Measurements from ENCODE around the gene SMIM45.

The SMIM45 gene

GRCh38 chr22:41923595-41924276 is 28.2 kb upstream of the SMIM45 start:
- TF ChIP-seq EZH2 (IDR thresholded peaks at IDR 0.05; ENCODE audit: borderline replicate concordance, low read depth, low read length, severe bottlenecking) (no peak), GATA2 (IDR thresholded peaks at IDR 0.05; ENCODE audit: insufficient read depth, insufficient read length, low read depth, low read length) (no peak), POLR2A (IDR thresholded peaks at IDR 0.05; ENCODE audit: low read depth, low read length) (no peak), MYC (IDR thresholded peaks at IDR 0.05; ENCODE audit: low read depth, low read length) (no peak)
- Histone ChIP-seq H3K4me1 (ENCODE audit: control insufficient read depth, extremely low read depth, insufficient read depth, low read length) (peaks cover 10% of the 10 kb centered on the region), H3K27ac (ENCODE audit: insufficient read depth, low read depth, low read length) (no peak overlapping the region), H3K79me2 (ENCODE audit: control insufficient read depth, insufficient read depth, low read length) (no peaks in the 10 kb centered on the region), H4K20me1 (replicated peaks; ENCODE audit: control insufficient read depth, extremely low read depth, insufficient read depth, low read length) (no peaks in the 10 kb centered on the region), H3K4me2 (ENCODE audit: insufficient read depth, low read length) (no peak overlapping the region), H3K9me1 (replicated peaks; ENCODE audit: control insufficient read depth, extremely low read depth, insufficient read depth, low read length) (no peaks in the 10 kb centered on the region), H3K9ac (replicated peaks; ENCODE audit: extremely low read depth, insufficient read depth, low read length) (no peak overlapping the region), H3K36me3 (ENCODE audit: control insufficient read depth in 2 of 2, extremely low read depth in 1 of 2, insufficient read depth in 2 of 2, low read length in 2 of 2) (no peaks in the 10 kb centered on the region), H3K4me3 (replicated peaks in 1 of 3; ENCODE audit: insufficient read depth in 1 of 3, low read depth in 1 of 3, low read length in 3 of 3) (no peak overlapping the region), H2AFZ (ENCODE audit: low read depth, low read length) (no peak overlapping the region), H3K27me3 (ENCODE audit: control insufficient read depth in 2 of 2, insufficient read depth in 2 of 2, low read length in 2 of 2) (peaks cover 9 to 14% of the 10 kb centered on the region in 2 experiments), H3K9me3 (replicated peaks; ENCODE audit: control insufficient read depth, insufficient read depth, low read length) (no peaks in the 10 kb centered on the region)
- ChIA-PET POLR2A (no interaction called here), CTCF (interaction anchor here (1.1 to 5.6 kb wide), 5 partner anchors 9 to 227 kb away, joined by 3 to 62 read pairs (median 27); partner anchors contain the start of gene SHISA8)
- dilution Hi-C loops (cut with MboI; ENCODE audit: extremely low pct_ligation_motif_present, low sequenced_read_pairs) (no loop called here), intact Hi-C loops (cut with micrococcal nuclease) (no loop called here)
- DNase-seq (ENCODE audit: low read depth, low spot score) (no peak), FAIRE-seq (no peak)
- BruUV-seq (replicated peaks), result no TSS peak

- Histone ChIP-seq H3K79me2 (ENCODE audit: control insufficient read depth, insufficient read depth, low read length) (no peaks in the 10 kb centered on the region), H3K4me3 (replicated peaks in 1 of 3; ENCODE audit: insufficient read depth in 1 of 3, low read depth in 1 of 3, low read length in 3 of 3) (peak overlapping the region in 1 of 3 experiments; percentile 19), H3K36me3 (ENCODE audit: control insufficient read depth in 2 of 2, extremely low read depth in 1 of 2, insufficient read depth in 2 of 2, low read length in 2 of 2) (no peaks in the 10 kb centered on the region), H4K20me1 (replicated peaks; ENCODE audit: control insufficient read depth, extremely low read depth, insufficient read depth, low read length) (no peaks in the 10 kb centered on the region), H3K4me2 (ENCODE audit: insufficient read depth, low read length) (no peak overlapping the region), H3K9me1 (replicated peaks; ENCODE audit: control insufficient read depth, extremely low read depth, insufficient read depth, low read length) (no peaks in the 10 kb centered on the region), H3K4me1 (ENCODE audit: control insufficient read depth, extremely low read depth, insufficient read depth, low read length) (peaks cover 4% of the 10 kb centered on the region), H3K27ac (ENCODE audit: insufficient read depth, low read depth, low read length) (no peak overlapping the region), H3K9ac (replicated peaks; ENCODE audit: extremely low read depth, insufficient read depth, low read length) (no peak overlapping the region), H3K27me3 (ENCODE audit: control insufficient read depth in 2 of 2, insufficient read depth in 2 of 2, low read length in 2 of 2) (peaks cover 9 to 14% of the 10 kb centered on the region in 2 experiments), H3K9me3 (replicated peaks; ENCODE audit: control insufficient read depth, insufficient read depth, low read length) (no peaks in the 10 kb centered on the region), H2AFZ (ENCODE audit: low read depth, low read length) (peak overlapping the region; percentile 46)
- CTCF ChIA-PET, result interaction anchor here (0.6 to 5.6 kb wide), 33 partner anchors 8 to 518 kb away, joined by 3 to 62 read pairs (median 5); partner anchors contain the start of genes CCDC134, CENPM, SHISA8 and SREBF2
- TF ChIP-seq CTCF (IDR thresholded peaks at IDR 0.05; ENCODE audit: extremely low read depth in 1 of 2, insufficient read depth in 1 of 2, low read depth in 1 of 2, low read length in 2 of 2) (peak; percentile 74 to 78), MYC (IDR thresholded peaks at IDR 0.05; ENCODE audit: low read depth, low read length) (no peak), EZH2 (IDR thresholded peaks at IDR 0.05; ENCODE audit: borderline replicate concordance, low read depth, low read length, severe bottlenecking) (peak; percentile 85)
- DNase-seq (ENCODE audit: low read depth, low spot score) (peak; percentile 49), FAIRE-seq (no peak)
- no TSS peak for BruUV-seq (replicated peaks)
- POLR2A ChIA-PET, result no interaction called here
- intact Hi-C loops (cut with micrococcal nuclease) (loop anchor here (2.0 kb wide), 1 partner anchor 15 kb away; no protein-coding TSS in a partner anchor), dilution Hi-C loops (cut with MboI; ENCODE audit: extremely low pct_ligation_motif_present, low sequenced_read_pairs) (no loop called here)
Observed at GRCh38 chr22:41925783-41926460, 26.0 kb upstream of the SMIM45 start.

Measured in endothelial cell of umbilical vein (primary cell).